Measurements from ENCODE around the gene P3H3.

DNA sequence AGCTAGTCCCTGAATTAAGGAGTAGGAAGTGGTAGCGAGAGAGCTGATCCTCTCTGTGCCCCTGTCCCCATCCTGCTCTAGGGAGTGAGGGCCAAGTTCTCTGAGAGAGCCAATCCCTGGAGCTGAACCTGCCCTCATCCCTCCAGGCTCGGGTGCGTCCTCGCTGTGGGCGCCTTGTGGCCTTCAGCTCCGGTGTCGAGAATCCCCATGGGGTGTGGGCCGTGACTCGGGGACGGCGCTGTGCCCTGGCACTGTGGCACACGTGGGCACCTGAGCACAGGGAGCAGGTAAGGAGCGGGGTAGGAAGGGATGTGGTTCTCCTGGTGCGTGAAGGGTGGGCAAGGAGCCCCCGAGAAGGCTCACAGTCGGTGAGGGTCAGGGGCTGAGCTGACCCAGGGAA, 10.6 kb downstream of the P3H3 start:
- TF ChIP-seq POLR2A (conservative IDR thresholded peaks at IDR 0.05) (no peak), CBFA2T2 (conservative IDR thresholded peaks at IDR 0.05) (no peak), RNF219 (CRISPR knock-in tag; IDR thresholded peaks at IDR 0.05) (no peak), ZNF217 (CRISPR knock-in tag; IDR thresholded peaks at IDR 0.05) (no peak), ZNF586 (CRISPR knock-in tag; conservative IDR thresholded peaks at IDR 0.05) (no peak), MYNN (IDR thresholded peaks at IDR 0.05) (no peak), MYNN (CRISPR knock-in tag; IDR thresholded peaks at IDR 0.05) (no peak), POLR2AphosphoS5 (IDR thresholded peaks at IDR 0.05; ENCODE audit: control insufficient read depth, insufficient read depth, low read depth, low read length) (no peak), SMC3 (conservative IDR thresholded peaks at IDR 0.05; ENCODE audit: insufficient read depth, low read depth, low read length) (no peak), MAFF (IDR thresholded peaks at IDR 0.05; ENCODE audit: low read length) (no peak)
- TF ChIP-seq, protein P1, sequence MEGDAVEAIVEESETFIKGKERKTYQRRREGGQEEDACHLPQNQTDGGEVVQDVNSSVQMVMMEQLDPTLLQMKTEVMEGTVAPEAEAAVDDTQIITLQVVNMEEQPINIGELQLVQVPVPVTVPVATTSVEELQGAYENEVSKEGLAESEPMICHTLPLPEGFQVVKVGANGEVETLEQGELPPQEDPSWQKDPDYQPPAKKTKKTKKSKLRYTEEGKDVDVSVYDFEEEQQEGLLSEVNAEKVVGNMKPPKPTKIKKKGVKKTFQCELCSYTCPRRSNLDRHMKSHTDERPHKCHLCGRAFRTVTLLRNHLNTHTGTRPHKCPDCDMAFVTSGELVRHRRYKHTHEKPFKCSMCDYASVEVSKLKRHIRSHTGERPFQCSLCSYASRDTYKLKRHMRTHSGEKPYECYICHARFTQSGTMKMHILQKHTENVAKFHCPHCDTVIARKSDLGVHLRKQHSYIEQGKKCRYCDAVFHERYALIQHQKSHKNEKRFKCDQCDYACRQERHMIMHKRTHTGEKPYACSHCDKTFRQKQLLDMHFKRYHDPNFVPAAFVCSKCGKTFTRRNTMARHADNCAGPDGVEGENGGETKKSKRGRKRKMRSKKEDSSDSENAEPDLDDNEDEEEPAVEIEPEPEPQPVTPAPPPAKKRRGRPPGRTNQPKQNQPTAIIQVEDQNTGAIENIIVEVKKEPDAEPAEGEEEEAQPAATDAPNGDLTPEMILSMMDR (IDR thresholded peaks at IDR 0.05 in 2 of 3, conservative IDR thresholded peaks at IDR 0.05 in 1 of 3; ENCODE audit: insufficient read depth in 2 of 3, low read depth in 1 of 3, low read length in 3 of 3) = no peak
- TF ChIP-seq, protein P2, sequence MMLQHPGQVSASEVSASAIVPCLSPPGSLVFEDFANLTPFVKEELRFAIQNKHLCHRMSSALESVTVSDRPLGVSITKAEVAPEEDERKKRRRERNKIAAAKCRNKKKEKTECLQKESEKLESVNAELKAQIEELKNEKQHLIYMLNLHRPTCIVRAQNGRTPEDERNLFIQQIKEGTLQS (IDR thresholded peaks at IDR 0.05) = no peak
- TF ChIP-seq, protein P2 (CRISPR knock-in tag; conservative IDR thresholded peaks at IDR 0.05) = no peak
- TF ChIP-seq, protein P3, sequence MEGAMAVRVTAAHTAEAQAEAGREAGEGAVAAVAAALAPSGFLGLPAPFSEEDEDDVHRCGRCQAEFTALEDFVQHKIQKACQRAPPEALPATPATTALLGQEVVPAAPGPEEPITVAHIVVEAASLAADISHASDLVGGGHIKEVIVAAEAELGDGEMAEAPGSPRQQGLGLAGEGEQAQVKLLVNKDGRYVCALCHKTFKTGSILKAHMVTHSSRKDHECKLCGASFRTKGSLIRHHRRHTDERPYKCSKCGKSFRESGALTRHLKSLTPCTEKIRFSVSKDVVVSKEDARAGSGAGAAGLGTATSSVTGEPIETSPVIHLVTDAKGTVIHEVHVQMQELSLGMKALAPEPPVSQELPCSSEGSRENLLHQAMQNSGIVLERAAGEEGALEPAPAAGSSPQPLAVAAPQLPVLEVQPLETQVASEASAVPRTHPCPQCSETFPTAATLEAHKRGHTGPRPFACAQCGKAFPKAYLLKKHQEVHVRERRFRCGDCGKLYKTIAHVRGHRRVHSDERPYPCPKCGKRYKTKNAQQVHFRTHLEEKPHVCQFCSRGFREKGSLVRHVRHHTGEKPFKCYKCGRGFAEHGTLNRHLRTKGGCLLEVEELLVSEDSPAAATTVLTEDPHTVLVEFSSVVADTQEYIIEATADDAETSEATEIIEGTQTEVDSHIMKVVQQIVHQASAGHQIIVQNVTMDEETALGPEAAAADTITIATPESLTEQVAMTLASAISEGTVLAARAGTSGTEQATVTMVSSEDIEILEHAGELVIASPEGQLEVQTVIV (CRISPR knock-in tag; IDR thresholded peaks at IDR 0.05; ENCODE audit: borderline replicate concordance) = no peak
- TF ChIP-seq, protein P4, sequence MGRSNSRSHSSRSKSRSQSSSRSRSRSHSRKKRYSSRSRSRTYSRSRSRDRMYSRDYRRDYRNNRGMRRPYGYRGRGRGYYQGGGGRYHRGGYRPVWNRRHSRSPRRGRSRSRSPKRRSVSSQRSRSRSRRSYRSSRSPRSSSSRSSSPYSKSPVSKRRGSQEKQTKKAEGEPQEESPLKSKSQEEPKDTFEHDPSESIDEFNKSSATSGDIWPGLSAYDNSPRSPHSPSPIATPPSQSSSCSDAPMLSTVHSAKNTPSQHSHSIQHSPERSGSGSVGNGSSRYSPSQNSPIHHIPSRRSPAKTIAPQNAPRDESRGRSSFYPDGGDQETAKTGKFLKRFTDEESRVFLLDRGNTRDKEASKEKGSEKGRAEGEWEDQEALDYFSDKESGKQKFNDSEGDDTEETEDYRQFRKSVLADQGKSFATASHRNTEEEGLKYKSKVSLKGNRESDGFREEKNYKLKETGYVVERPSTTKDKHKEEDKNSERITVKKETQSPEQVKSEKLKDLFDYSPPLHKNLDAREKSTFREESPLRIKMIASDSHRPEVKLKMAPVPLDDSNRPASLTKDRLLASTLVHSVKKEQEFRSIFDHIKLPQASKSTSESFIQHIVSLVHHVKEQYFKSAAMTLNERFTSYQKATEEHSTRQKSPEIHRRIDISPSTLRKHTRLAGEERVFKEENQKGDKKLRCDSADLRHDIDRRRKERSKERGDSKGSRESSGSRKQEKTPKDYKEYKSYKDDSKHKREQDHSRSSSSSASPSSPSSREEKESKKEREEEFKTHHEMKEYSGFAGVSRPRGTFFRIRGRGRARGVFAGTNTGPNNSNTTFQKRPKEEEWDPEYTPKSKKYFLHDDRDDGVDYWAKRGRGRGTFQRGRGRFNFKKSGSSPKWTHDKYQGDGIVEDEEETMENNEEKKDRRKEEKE (IDR thresholded peaks at IDR 0.05; ENCODE audit: borderline replicate concordance in 1 of 2, control insufficient read depth in 1 of 2, low read depth in 2 of 2, low read length in 1 of 2) = no peak

All from K562 (cell line).